Brain microvascular endothelial cell (primary cell): ENCODE results near the gene B3GLCT.

Experiments
- DNase-seq: peaks from one replicate; pipeline ENCODE4 v3.0.0-alpha.2; 2020
- H3K27ac ChIP-seq: fragments of 250-450 bp; sonication (Bioruptor Pico); 2 replicates; pipeline ENCODE4 v1.5.1; 2020; ENCODE audit warnings: mild to moderate bottlenecking, moderate library complexity
- H3K27me3 ChIP-seq: fragments of 250-450 bp; sonication (Bioruptor Pico); replicated peaks from 2 replicates; pipeline ENCODE4 v1.5.1; 2020; ENCODE audit warnings: mild to moderate bottlenecking
- H3K36me3 ChIP-seq: fragments of 250-450 bp; sonication (Bioruptor Pico); replicated peaks from 2 replicates; pipeline ENCODE4 v1.5.1; 2020; ENCODE audit warnings: mild to moderate bottlenecking
- H3K4me3 ChIP-seq: 2 replicates; pipeline ENCODE4 v1.5.1; 2011; ENCODE audit warnings: low read depth, mild to moderate bottlenecking, control low read depth, low read length, moderate library complexity
- CTCF ChIP-seq: IDR thresholded peaks from 2 replicates; pipeline ENCODE4 v1.5.1; 2011; ENCODE audit warnings: low read depth, mild to moderate bottlenecking, moderate library complexity, low read length, control low read depth, inconsistent platforms; ENCODE audit errors: missing control alignments
- in situ Hi-C: cut with HindIII; loops from 2 replicates; pipeline ENCODE4 v1.10.0; 2017; ENCODE audit warnings: low sequenced_read_pairs, low pct_ligation_motif_present

Gene B3GLCT

GRCh38 chr13:31179241-31179640, 20.5 kb upstream of the B3GLCT start:
- in situ Hi-C loops: no loop called here
- no peaks in the 10 kb centered on the region for H3K27me3 ChIP-seq
- no peak overlapping the region for H3K4me3 ChIP-seq
- no peak for TF ChIP-seq CTCF
- H3K27ac ChIP-seq: no peak overlapping the region
- DNase-seq: no peak
- no peaks in the 10 kb centered on the region for H3K36me3 ChIP-seq

- in situ Hi-C loops: no loop called here
- TF ChIP-seq CTCF: no peak
- Histone ChIP-seq H3K4me3 (no peak overlapping the region), H3K27me3 (no peaks in the 10 kb centered on the region), H3K36me3 (no peaks in the 10 kb centered on the region), H3K27ac (no peak overlapping the region)
- DNase-seq: no peak
These were observed 20.0 kb upstream of the B3GLCT start for GRCh38 chr13:31179754-31180153.

- DNase-seq: no peak
- in situ Hi-C loops: no loop called here
- Histone ChIP-seq H3K4me3 (no peak overlapping the region), H3K27me3 (no peaks in the 10 kb centered on the region), H3K36me3 (no peaks in the 10 kb centered on the region), H3K27ac (no peak overlapping the region)
- no peak for TF ChIP-seq CTCF
These were observed 16.8 kb upstream of the B3GLCT start for GRCh38 chr13:31182987-31183386.

GRCh38 chr13:31184451-31184850, 15.3 kb upstream of the B3GLCT start:
- DNase-seq: no peak
- no peak for TF ChIP-seq CTCF
- in situ Hi-C loops: no loop called here

GRCh38 chr13:31184981-31185645, 14.7 kb upstream of the B3GLCT start:
- in situ Hi-C loops: no loop called here
- DNase-seq: no peak
- no peak for TF ChIP-seq CTCF
- H3K27ac ChIP-seq: no peak overlapping the region
- H3K27me3 ChIP-seq: peaks cover 1% of the 10 kb centered on the region
- no peaks in the 10 kb centered on the region for H3K36me3 ChIP-seq
- no peak overlapping the region for H3K4me3 ChIP-seq

More at GRCh38 chr13:31184451-31184850, 15.3 kb upstream of the B3GLCT start:
- Histone ChIP-seq H3K27me3 (no peaks in the 10 kb centered on the region), H3K27ac (no peak overlapping the region), H3K36me3 (no peaks in the 10 kb centered on the region), H3K4me3 (no peak overlapping the region)

GRCh38 chr13:31191748-31192147, 8.0 kb upstream of the B3GLCT start:
- peaks cover 4% of the 10 kb centered on the region for H3K27me3 ChIP-seq
- no peak overlapping the region for H3K4me3 ChIP-seq
- in situ Hi-C loops: no loop called here
- H3K27ac ChIP-seq: no peak overlapping the region
- no peaks in the 10 kb centered on the region for H3K36me3 ChIP-seq
- TF ChIP-seq CTCF: no peak
- DNase-seq: no peak
